Thoracic aorta (tissue), 2 donors: ENCODE results near the gene BTG1. TPM values are rescaled to one million over a fixed set of nuclear protein-coding genes. Genes with fewer than 3 reads are reported as not detected.
"Not testable (repeated sequence)": the region's sequence is repeated elsewhere in the genome, so short reads cannot be mapped to it uniquely, and the experiment has no call there.

Experiments
- ATAC-seq: fragments of 150-250 bp; one replicate; pipeline ENCODE4 v1.8.0; 2017; ENCODE audit warnings: low read depth; ENCODE audit not compliant: insufficient number of reproducible peaks, low FRiP score
- DNase-seq: peaks from one replicate; pipeline ENCODE4 v3.0.0-alpha.2; 2020; ENCODE audit warnings: low spot score
- H3K27ac ChIP-seq, 2 donors: fragments of 200-600 bp; sonication (generic); 1 replicate in 1 of 2; 2 replicates in 1 of 2; pipeline ENCODE4 v1.5.1; 2016; ENCODE audit warnings: mild to moderate bottlenecking in 2 of 2, moderate library complexity in 2 of 2
- H3K27me3 ChIP-seq: fragments of 200-600 bp; sonication (generic); replicated peaks from 2 replicates; pipeline ENCODE4 v1.6.0; 2016; ENCODE audit warnings: mild to moderate bottlenecking; ENCODE audit not compliant: insufficient read depth
- H3K36me3 ChIP-seq: fragments of 200-600 bp; sonication (generic); one replicate; pipeline ENCODE4 v1.5.1; 2016
- H3K4me1 ChIP-seq, 2 donors: fragments of 200-600 bp; sonication (generic); 1 replicate in 1 of 2; 2 replicates in 1 of 2; pipeline versions ENCODE4 v1.5.1 to v1.6.0; 2016; ENCODE audit warnings: low read depth in 2 of 2, mild to moderate bottlenecking in 1 of 2; ENCODE audit not compliant: control insufficient read depth in 1 of 2
- H3K4me3 ChIP-seq: fragments of 200-600 bp; sonication (generic); 2 replicates; pipeline ENCODE4 v1.5.1; 2016; ENCODE audit warnings: mild to moderate bottlenecking
- H3K9me3 ChIP-seq: fragments of 200-600 bp; sonication (generic); 2 replicates; pipeline ENCODE4 v1.5.1; 2016
- CTCF ChIP-seq: fragments of 200-600 bp; sonication (generic); IDR thresholded peaks from one replicate; pipeline ENCODE4 v1.5.1; 2019; ENCODE audit warnings: antibody characterized with exemption
- total RNA-seq, 2 donors: library from RNA; depleted of rRNA; stranded (reverse); fragments of >200 nt; gene quantifications; one replicate each; pipeline versions ENCODE4 v1.1.0 to v1.2.3, GENCODE V29; 2016

BTG1 gene
- total RNA-seq, 2 donors from 2014 or later: 31.7 to 53.3 TPM

- Histone ChIP-seq H3K27ac (no peak overlapping the region), H3K4me3 (peak overlapping the region; percentile 97), H3K36me3 (peaks cover 5% of the 10 kb centered on the region), H3K27me3 (no peaks in the 10 kb centered on the region), H3K4me1 (peaks cover 25 to 64% of the 10 kb centered on the region in 2 donors), H3K9me3 (no peaks in the 10 kb centered on the region)
- no peak for DNase-seq
- no peak for TF ChIP-seq CTCF
- no peak for ATAC-seq
Observed at GRCh38 chr12:92138626-92139025, 7.0 kb downstream of the BTG1 start.

- peak overlapping the region in 1 of 2 donors; percentile 6 for H3K27ac ChIP-seq
- no peak for TF ChIP-seq CTCF
- H3K27me3 ChIP-seq: no peaks in the 10 kb centered on the region
- H3K9me3 ChIP-seq: no peaks in the 10 kb centered on the region
- peaks cover 29 to 69% of the 10 kb centered on the region in 2 donors for H3K4me1 ChIP-seq
- H3K36me3 ChIP-seq: peaks cover under 1% of the 10 kb centered on the region
- no peak for DNase-seq
- H3K4me3 ChIP-seq: peak overlapping the region; percentile 97
- ATAC-seq: no peak
Observed at GRCh38 chr12:92138144-92138543, 7.5 kb downstream of the BTG1 start.

- Histone ChIP-seq H3K4me1 (peaks cover 32 to 70% of the 10 kb centered on the region in 2 donors), H3K27me3 (no peaks in the 10 kb centered on the region), H3K4me3 (peak overlapping the region; percentile 97), H3K36me3 (no peaks in the 10 kb centered on the region), H3K27ac (peak overlapping the region in 1 of 2 donors; percentile 6), H3K9me3 (no peaks in the 10 kb centered on the region)
- no peak for TF ChIP-seq CTCF
- ATAC-seq (no peak), DNase-seq (no peak)
Observed at GRCh38 chr12:92136965-92137721, 8.5 kb downstream of the BTG1 start.

- Histone ChIP-seq H3K4me1 (peaks cover 40 to 79% of the 10 kb centered on the region in 2 donors), H3K27ac (no peak overlapping the region), H3K9me3 (no peaks in the 10 kb centered on the region), H3K36me3 (no peaks in the 10 kb centered on the region), H3K4me3 (peak overlapping the region; percentile 97), H3K27me3 (no peaks in the 10 kb centered on the region)
- no peak for TF ChIP-seq CTCF
- ATAC-seq (no peak), DNase-seq (no peak)
Observed at GRCh38 chr12:92136026-92136730, 9.5 kb downstream of the BTG1 start.

GRCh38 chr12:92135541-92135940, 10.1 kb downstream of the BTG1 start:
- H3K4me3 ChIP-seq, H3K36me3 ChIP-seq, ATAC-seq, DNase-seq, H3K9me3 ChIP-seq, H3K27me3 ChIP-seq: not testable (repeated sequence)
- peaks cover 46 to 85% of the 10 kb centered on the region in 2 donors for H3K4me1 ChIP-seq
- peak overlapping the region in 1 of 2 donors; percentile 37 for H3K27ac ChIP-seq
